ENCODE results near the gene TREML4. TPM values are rescaled to one million over a fixed set of nuclear protein-coding genes. Genes with fewer than 3 reads are reported as not detected.

Gene TREML4, protein sequence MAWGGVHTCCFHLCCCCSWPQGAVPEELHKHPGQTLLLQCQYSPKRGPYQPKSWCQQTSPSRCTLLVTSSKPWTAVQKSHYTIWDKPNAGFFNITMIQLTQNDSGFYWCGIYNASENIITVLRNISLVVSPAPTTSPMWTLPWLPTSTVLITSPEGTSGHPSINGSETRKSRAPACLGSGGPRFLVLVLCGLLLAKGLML
- total RNA-seq (not detected in 2 replicates), polyA plus RNA-seq (1.7 TPM in 1 of 2 replicates, not detected in the other), polyA minus RNA-seq (0.26 TPM in 1 of 2 replicates, not detected in the other)
- total RNA-seq (2013), result 3.2 TPM

- Histone ChIP-seq H3K4me2 (replicated peaks; ENCODE audit: low read depth, low read length, poor library complexity, severe bottlenecking) (peak within 1 kb of the TSS; percentile 48), H2AFZ (ENCODE audit: insufficient read depth, low read depth, low read length, poor library complexity, severe bottlenecking) (no peak within 1 kb of the TSS), H4K20me1 (ENCODE audit: control insufficient read depth, insufficient read depth, low read length, poor library complexity, severe bottlenecking) (no peaks in the 10 kb centered on the region), H3K79me2 (ENCODE audit: control insufficient read depth, insufficient read depth, low read length) (no peaks in the 10 kb centered on the region), H3K27me3 (replicated peaks in 1 of 4; ENCODE audit: control extremely low read depth in 1 of 4, control insufficient read depth in 3 of 4, insufficient read depth in 4 of 4, low read length in 3 of 4) (no peaks in the 10 kb centered on the region), H3K9me3 (ENCODE audit: control extremely low read depth in 1 of 3, control insufficient read depth in 2 of 3, insufficient read depth in 1 of 3, low read length in 2 of 3) (no peaks in the 10 kb centered on the region), H3K4me1 (ENCODE audit: control insufficient read depth in 2 of 2, insufficient read depth in 2 of 2, low read length in 2 of 2) (peaks cover 0 to 18% of the 10 kb centered on the region in 2 donors), H3K4me3 (ENCODE audit: control extremely low read depth in 1 of 5, extremely low read depth in 1 of 5, insufficient read depth in 1 of 5, low read depth in 2 of 5, low read length in 4 of 5) (peak within 1 kb of the TSS in 3 of 5 experiments; percentile 22 to 39 (median 33)), H3K36me3 (replicated peaks in 1 of 2; ENCODE audit: control extremely low read depth in 1 of 2, control insufficient read depth in 1 of 2, extremely low read depth in 1 of 2, insufficient read depth in 2 of 2, low read length in 1 of 2) (no peaks in the 10 kb centered on the region), H3K9ac (ENCODE audit: low read length) (peak within 1 kb of the TSS; percentile 18), H3K27ac (ENCODE audit: low read length in 2 of 2) (peak within 1 kb of the TSS in 1 of 2 donors; percentile 52)
- DNase-seq (peak; percentile 49), ATAC-seq (ENCODE audit: low read depth) (no peak)
- 38% methylated on average over 5 of the region's 5 CpGs for WGBS (ENCODE audit: insufficient coverage)
- ChIA-PET CTCF (no interaction called here), POLR2A (no interaction called here)
- H3K4me3 Mint-ChIP-seq, result no peak within 1 kb of the TSS
- peaks cover 4% of the 10 kb centered on the region for H3K4me1 Mint-ChIP-seq
- intact Hi-C loops (cut with micrococcal nuclease), result no loop called here
- H3K27ac Mint-ChIP-seq, result no peak within 1 kb of the TSS
- TF ChIP-seq EZH2 (IDR thresholded peaks at IDR 0.05; ENCODE audit: borderline replicate concordance, insufficient read depth, low read depth, low read length, poor library complexity, severe bottlenecking) (no peak), CTCF (IDR thresholded peaks at IDR 0.05) (no peak)
- H3K27me3 Mint-ChIP-seq, result peaks cover 26% of the 10 kb centered on the region
- H3K9me3 Mint-ChIP-seq (ENCODE audit: insufficient read depth), result no peaks in the 10 kb centered on the region
Observed at GRCh38 chr6:41228096-41228495, at the start of gene TREML4. TSS of gene TREML4 (plus strand) at chr6:41228349. CDS start at chr6:41228428, 79 bp downstream.

GRCh38 chr6:41179163-41179562 is 49.0 kb upstream of the TREML4 start:
- Histone ChIP-seq H2AFZ (ENCODE audit: insufficient read depth, low read depth, low read length, poor library complexity, severe bottlenecking) (no peak overlapping the region), H3K79me2 (ENCODE audit: control insufficient read depth, insufficient read depth, low read length) (no peaks in the 10 kb centered on the region), H3K9ac (ENCODE audit: low read length) (no peak overlapping the region), H3K27ac (ENCODE audit: low read length in 2 of 2) (no peak overlapping the region), H3K4me2 (replicated peaks; ENCODE audit: low read depth, low read length, poor library complexity, severe bottlenecking) (no peak overlapping the region), H3K4me3 (ENCODE audit: control extremely low read depth in 1 of 5, extremely low read depth in 1 of 5, insufficient read depth in 1 of 5, low read depth in 2 of 5, low read length in 4 of 5) (no peak overlapping the region), H3K36me3 (replicated peaks in 1 of 2; ENCODE audit: control extremely low read depth in 1 of 2, control insufficient read depth in 1 of 2, extremely low read depth in 1 of 2, insufficient read depth in 2 of 2, low read length in 1 of 2) (no peaks in the 10 kb centered on the region), H4K20me1 (ENCODE audit: control insufficient read depth, insufficient read depth, low read length, poor library complexity, severe bottlenecking) (no peaks in the 10 kb centered on the region), H3K9me3 (ENCODE audit: control extremely low read depth in 1 of 3, control insufficient read depth in 2 of 3, insufficient read depth in 1 of 3, low read length in 2 of 3) (no peaks in the 10 kb centered on the region), H3K27me3 (replicated peaks in 1 of 4; ENCODE audit: control extremely low read depth in 1 of 4, control insufficient read depth in 3 of 4, insufficient read depth in 4 of 4, low read length in 3 of 4) (no peaks in the 10 kb centered on the region), H3K4me1 (ENCODE audit: control insufficient read depth in 2 of 2, insufficient read depth in 2 of 2, low read length in 2 of 2) (peaks cover 20 to 22% of the 10 kb centered on the region in 2 donors)
- Mint-ChIP-seq H3K4me3 (no peak overlapping the region), H3K27me3 (peaks cover 5% of the 10 kb centered on the region), H3K9me3 (ENCODE audit: insufficient read depth) (no peaks in the 10 kb centered on the region), H3K4me1 (peaks cover 33% of the 10 kb centered on the region), H3K27ac (no peak overlapping the region)
- CTCF ChIA-PET, result no interaction called here
- POLR2A ChIA-PET, result no interaction called here
- DNase-seq (no peak), ATAC-seq (ENCODE audit: low read depth) (no peak)
- intact Hi-C loops (cut with micrococcal nuclease), result no loop called here
- TF ChIP-seq CTCF (IDR thresholded peaks at IDR 0.05) (no peak), EZH2 (IDR thresholded peaks at IDR 0.05; ENCODE audit: borderline replicate concordance, insufficient read depth, low read depth, low read length, poor library complexity, severe bottlenecking) (no peak)
- 67% methylated on average over 2 of the region's 4 CpGs for WGBS (ENCODE audit: insufficient coverage)
